ENCODE data around the gene AGBL4.
"Not testable (repeated sequence)": the region's sequence is repeated elsewhere in the genome, so short reads cannot be mapped to it uniquely, and the experiment has no call there.

The AGBL4 gene

GRCh38 chr1:50023292-50024159 lies at the start of gene AGBL4:
AGBL4 (minus strand) TSS chr1:50023954.
- H3K4me3 ChIP-seq (ENCODE audit: low read depth, low read length): peak within 1 kb of the TSS; percentile 55

- no peak overlapping the region for H3K4me3 ChIP-seq (ENCODE audit: low read depth, low read length)
Observed at GRCh38 chr1:50066806-50067205, 43.1 kb upstream of the AGBL4 start.

- no peak overlapping the region for H3K4me3 ChIP-seq (ENCODE audit: low read depth, low read length)
Observed at GRCh38 chr1:50060279-50060678, 36.5 kb upstream of the AGBL4 start.

GRCh38 chr1:50048791-50049190 lies 25.0 kb upstream of the AGBL4 start:
- H3K4me3 ChIP-seq (ENCODE audit: low read depth, low read length): no peak overlapping the region

- H3K4me3 ChIP-seq (ENCODE audit: low read depth, low read length): peak overlapping the region; percentile 25
Observed at GRCh38 chr1:50047916-50048694, 24.4 kb upstream of the AGBL4 start.

DNA sequence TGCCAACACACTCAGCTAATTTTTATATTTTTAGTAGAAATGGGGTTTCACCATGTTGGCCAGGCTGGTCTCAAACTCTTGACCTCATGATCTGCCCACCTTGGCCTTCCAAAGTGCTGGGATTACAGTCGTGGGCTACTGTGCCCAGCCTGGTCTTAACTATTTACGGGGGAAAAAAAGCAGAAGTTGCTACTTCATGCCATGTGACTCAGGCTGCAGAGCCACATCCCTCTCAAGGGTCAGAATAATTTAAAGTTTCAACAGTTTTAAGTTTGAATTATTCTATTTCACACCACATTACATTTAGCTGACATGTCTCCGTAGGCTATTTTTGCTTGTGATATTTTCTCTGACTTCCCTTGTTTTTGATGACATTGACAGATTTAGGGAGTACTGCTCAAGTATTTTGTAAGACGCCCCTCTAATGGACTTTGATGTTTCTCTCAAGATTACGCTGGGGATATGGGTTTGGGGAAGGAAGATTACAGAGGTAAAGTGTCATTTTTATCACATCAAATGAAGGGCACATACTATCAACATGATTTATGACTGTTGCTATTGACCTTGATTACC lies 14.6 kb upstream of the AGBL4 start:
- H3K4me3 ChIP-seq (ENCODE audit: low read depth, low read length): no peak overlapping the region

DNA sequence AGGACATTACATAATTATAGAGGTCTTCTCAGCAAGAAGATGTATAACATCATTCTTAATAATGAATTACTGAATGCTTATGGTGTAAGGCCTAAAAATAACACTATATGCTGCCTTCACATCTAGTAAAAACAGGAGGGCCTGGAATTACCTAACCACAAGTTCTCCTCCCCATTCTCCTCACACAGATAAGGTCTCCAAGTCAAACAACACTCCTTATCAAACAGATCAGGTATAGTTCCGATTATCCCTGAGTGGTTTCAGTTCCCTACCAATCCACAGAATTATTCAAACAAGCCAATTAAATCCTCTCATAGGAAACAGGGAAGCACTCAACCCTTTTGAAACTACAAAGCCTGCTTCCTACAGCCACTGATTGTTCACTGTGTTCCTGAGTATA lies 4.0 kb upstream of the AGBL4 start:
- H3K4me3 ChIP-seq (ENCODE audit: low read depth, low read length): no peak overlapping the region

GRCh38 chr1:49995734-49996133 lies 28.0 kb downstream of the AGBL4 start:
- H3K4me3 ChIP-seq (ENCODE audit: low read depth, low read length): no peak overlapping the region

DNA sequence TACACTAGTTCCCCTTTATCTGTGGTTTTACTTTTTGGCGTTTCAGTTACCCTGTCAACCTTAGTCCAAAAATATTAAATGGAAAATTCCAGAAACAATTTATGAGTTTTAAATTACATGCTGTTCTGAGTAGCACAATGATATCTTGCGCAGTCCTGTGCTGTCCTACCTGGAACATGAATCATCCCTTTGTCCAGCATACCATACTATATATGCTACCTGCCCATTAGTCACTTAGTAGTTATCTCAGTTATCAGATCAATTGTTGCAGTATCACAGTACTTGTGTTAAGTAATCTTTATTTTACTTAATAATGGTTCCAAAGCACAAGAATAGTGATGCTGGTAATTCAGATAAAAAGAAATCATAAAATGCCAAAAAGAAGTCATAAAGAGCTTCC lies 52.7 kb downstream of the AGBL4 start:
- H3K4me3 ChIP-seq (ENCODE audit: low read depth, low read length): no peak overlapping the region

DNA sequence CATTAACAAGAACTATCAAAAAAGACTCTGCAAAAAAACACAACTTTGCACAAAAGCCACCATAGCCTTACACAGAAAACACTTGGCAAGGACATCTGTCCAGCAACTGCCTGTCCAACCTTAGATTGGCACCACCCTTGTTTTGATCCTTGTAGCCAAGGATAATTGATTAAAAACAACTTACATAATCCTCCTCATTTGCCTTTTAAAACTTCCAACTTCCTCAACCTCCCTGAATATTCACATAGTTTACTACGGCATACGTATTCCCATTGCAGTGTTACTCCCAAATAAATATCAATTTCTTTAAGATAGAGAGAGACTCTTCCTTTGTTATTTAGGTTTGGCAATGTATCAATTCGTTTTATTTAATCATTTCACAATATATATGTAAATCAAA lies 72.4 kb downstream of the AGBL4 start:
- H3K4me3 ChIP-seq (ENCODE audit: low read depth, low read length): no peak overlapping the region

- not testable (repeated sequence) for H3K4me3 ChIP-seq (ENCODE audit: low read depth, low read length)
Observed at GRCh38 chr1:49915301-49915700, 108.5 kb downstream of the AGBL4 start.

- no peak overlapping the region for H3K4me3 ChIP-seq (ENCODE audit: low read depth, low read length)
Observed at GRCh38 chr1:49906365-49906764, 117.4 kb downstream of the AGBL4 start.

DNA sequence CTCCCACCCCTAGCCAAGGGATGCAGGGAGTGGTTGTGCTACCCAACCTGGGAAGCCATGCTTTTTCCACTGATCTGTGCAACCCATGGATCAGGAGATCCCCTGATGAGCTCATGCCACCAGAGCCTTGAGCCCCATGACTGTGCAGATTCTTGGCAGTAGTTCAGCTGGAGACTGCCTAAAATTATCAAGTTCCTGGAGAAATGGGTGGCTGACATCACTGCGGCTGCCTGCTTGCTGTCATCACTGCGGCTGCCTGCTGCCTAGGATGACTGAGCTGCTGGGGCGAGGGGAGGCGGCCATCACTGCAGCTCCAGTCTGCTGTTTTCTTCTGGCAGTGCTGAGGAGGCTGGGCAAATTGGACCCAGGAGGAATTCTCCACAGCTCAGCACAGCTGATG lies 159.2 kb downstream of the AGBL4 start:
- H3K4me3 ChIP-seq (ENCODE audit: low read depth, low read length): no peak overlapping the region

GRCh38 chr1:49854741-49855140 lies 169.0 kb downstream of the AGBL4 start:
- H3K4me3 ChIP-seq (ENCODE audit: low read depth, low read length): no peak overlapping the region

- no peak overlapping the region for H3K4me3 ChIP-seq (ENCODE audit: low read depth, low read length)
Observed at GRCh38 chr1:49842596-49842995, 181.2 kb downstream of the AGBL4 start.

- H3K4me3 ChIP-seq (ENCODE audit: low read depth, low read length): no peak overlapping the region
Observed at GRCh38 chr1:49841767-49842166, 182.0 kb downstream of the AGBL4 start.

DNA sequence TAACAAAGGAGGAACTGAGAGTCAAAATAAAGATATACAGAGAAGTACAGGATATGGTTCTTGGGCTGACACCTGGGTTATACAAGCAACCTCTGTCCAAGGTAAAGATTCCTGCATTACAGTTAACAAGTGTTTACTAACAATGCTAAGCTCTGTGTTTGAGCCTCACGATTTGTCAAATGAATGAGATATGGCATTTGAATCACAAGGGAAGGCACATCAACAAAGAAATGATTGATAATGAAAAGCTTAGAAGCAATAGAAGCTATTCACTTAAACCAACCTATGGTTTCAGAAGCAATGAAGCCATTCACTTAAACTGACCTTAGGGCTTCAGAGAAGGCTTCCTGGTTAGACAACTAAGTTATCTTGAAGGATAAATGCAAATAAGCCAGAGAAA lies 199.5 kb downstream of the AGBL4 start:
- H3K4me3 ChIP-seq (ENCODE audit: low read depth, low read length): no peak overlapping the region

DNA sequence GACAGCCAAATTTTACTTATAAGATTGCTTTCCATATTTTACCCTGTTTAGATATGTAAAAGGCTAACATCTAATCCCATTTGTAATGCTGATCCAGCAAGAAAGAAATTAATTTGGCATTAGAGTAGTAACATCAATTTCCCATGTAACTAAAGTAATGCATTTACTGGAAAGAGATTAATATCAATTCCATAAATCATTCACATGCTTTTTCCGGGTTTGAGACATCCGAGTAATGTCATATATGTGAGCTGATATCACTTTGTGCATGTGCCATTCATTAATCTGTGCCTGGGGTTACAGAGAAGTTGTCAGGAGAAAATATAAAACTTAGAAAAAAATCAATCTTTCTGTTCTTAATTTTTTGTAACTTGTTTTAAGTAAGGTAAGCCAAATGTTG lies 206.1 kb downstream of the AGBL4 start:
- H3K4me3 ChIP-seq (ENCODE audit: low read depth, low read length): no peak overlapping the region

DNA sequence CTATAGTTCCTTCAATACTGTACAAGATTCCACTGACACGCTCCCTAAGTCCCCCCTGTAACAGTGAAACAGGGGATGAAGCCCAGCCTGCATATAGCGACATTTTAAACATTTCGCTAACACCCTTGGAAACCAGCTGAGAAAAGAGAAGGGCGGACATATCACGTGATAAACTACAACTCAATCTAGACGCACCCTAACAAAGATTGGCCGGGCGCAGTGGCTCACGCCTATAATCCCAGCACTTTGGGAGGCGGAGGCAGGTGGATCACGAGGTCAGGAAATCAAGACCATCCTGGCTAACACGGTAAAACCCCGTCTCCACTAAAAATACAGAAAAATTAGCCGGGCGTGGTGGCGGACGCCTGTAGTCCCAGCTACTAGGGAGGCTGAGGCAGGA lies 236.7 kb downstream of the AGBL4 start:
- not testable (repeated sequence) for H3K4me3 ChIP-seq (ENCODE audit: low read depth, low read length)

GRCh38 chr1:49765034-49765433 lies 258.7 kb downstream of the AGBL4 start:
- H3K4me3 ChIP-seq (ENCODE audit: low read depth, low read length): no peak overlapping the region

- not testable (repeated sequence) for H3K4me3 ChIP-seq (ENCODE audit: low read depth, low read length)
Observed at GRCh38 chr1:49738118-49738517, 285.6 kb downstream of the AGBL4 start.

DNA sequence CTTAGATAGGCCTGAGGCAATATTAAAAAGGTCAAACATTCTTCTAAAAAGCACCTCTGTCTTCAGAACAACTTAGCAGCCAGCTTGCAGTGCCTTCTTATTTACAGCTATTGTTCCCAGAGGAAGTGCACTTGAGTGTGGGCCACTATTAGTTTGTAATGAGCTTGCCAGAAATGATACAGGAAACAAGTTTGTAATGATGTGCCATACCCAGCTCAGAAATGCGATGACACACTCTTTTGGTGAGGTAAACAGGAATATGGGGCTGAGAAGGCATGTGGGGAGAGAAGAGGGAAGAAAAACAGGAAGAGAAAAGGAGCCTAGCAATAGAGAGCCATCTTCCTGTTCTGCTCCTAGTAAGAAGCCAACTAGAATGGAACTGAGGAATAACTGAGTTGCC lies 295.4 kb downstream of the AGBL4 start:
- H3K4me3 ChIP-seq (ENCODE audit: low read depth, low read length): no peak overlapping the region
